Nephron progenitor cell (in vitro differentiated cells): ENCODE results near the gene BOC.

Source experiments
- DNase-seq: peaks from one replicate; pipeline ENCODE4 v3.0.0; 2021
- H3K27ac Mint-ChIP-seq: 2 replicates; pipeline ENCODE4 v1.8.0; 2021; ENCODE audit warnings: mild to moderate bottlenecking, moderate library complexity, mixed read lengths
- H3K27me3 Mint-ChIP-seq: 2 replicates; pipeline ENCODE4 v1.8.0; 2021; ENCODE audit warnings: mild to moderate bottlenecking, low read depth, mixed read lengths; ENCODE audit not compliant: poor library complexity
- H3K36me3 Mint-ChIP-seq: 2 replicates; pipeline ENCODE4 v1.8.0; 2021; ENCODE audit warnings: low read depth, mixed read lengths
- H3K4me1 Mint-ChIP-seq: 2 replicates; pipeline ENCODE4 v1.8.0; 2021; ENCODE audit warnings: mixed read lengths
- H3K4me3 Mint-ChIP-seq: 2 replicates; pipeline ENCODE4 v1.8.0; 2021; ENCODE audit warnings: mild to moderate bottlenecking, moderate library complexity, mixed read lengths
- H3K9me3 Mint-ChIP-seq: 2 replicates; pipeline ENCODE4 v1.8.0; 2021; ENCODE audit warnings: mild to moderate bottlenecking, moderate library complexity, mixed read lengths
- CTCF ChIP-seq: fragments of 200-600 bp; sonication (generic); IDR thresholded peaks from 2 replicates; pipeline ENCODE4 v1.5.0; 2021; ENCODE audit warnings: antibody characterized with exemption

BOC gene

DNA sequence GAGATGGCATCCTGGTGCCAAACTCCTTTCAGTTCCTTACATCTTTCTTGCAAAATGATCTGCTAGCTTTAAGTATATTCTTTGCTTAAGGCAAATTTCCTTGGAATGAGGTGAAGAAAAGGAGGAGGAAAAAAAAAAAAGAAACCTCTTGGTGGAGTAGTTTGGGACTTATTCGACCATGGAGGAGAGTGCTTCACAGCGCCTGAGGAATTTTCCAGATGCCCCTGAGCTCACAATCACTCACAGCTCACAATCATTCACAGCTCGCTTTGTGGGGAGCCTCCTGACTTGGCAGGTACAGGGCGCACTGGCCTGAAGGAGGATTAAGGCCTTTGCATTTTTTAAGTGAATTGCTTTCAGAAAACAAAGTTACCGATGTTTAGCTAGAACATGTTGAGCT is 53.9 kb downstream of the BOC start:
- Mint-ChIP-seq H3K9me3 (no peaks in the 10 kb centered on the region), H3K4me1 (peaks cover 97% of the 10 kb centered on the region), H3K27me3 (peaks cover 7% of the 10 kb centered on the region), H3K36me3 (peaks cover 78% of the 10 kb centered on the region), H3K27ac (peak overlapping the region; percentile 62), H3K4me3 (peak overlapping the region; percentile 24)
- no peak for TF ChIP-seq CTCF
- DNase-seq, result no peak

- TF ChIP-seq CTCF, result no peak
- Mint-ChIP-seq H3K27ac (peak overlapping the region; percentile 62), H3K9me3 (no peaks in the 10 kb centered on the region), H3K36me3 (peaks cover 75% of the 10 kb centered on the region), H3K4me3 (peak overlapping the region; percentile 18), H3K4me1 (peaks cover 87% of the 10 kb centered on the region), H3K27me3 (peaks cover 7% of the 10 kb centered on the region)
- DNase-seq, result no peak
Measured at GRCh38 chr3:113266738-113267137, 55.4 kb downstream of the BOC start.

DNA sequence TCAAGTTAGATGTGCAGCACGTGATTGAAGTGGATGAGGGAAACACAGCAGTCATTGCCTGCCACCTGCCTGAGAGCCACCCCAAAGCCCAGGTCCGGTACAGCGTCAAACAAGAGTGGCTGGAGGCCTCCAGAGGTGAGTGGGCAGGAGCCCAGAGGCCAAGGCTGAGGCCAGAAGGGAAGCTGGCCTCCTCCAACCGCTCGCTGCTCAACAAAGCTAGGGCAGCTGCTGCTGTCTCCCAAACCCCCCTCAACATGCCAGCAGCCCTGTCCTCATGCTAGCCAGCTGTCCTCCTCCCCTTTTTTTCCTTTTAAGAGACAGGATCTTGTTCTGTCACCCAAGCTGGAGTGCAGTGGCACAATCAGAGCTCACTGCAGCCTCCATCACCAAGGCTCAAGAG is 57.0 kb downstream of the BOC start:
- Mint-ChIP-seq H3K27me3 (peaks cover 7% of the 10 kb centered on the region), H3K27ac (peak overlapping the region; percentile 98), H3K9me3 (no peaks in the 10 kb centered on the region), H3K4me1 (peaks cover 85% of the 10 kb centered on the region), H3K4me3 (no peak overlapping the region), H3K36me3 (peaks cover 80% of the 10 kb centered on the region)
- DNase-seq, result no peak
- TF ChIP-seq CTCF, result no peak

DNA sequence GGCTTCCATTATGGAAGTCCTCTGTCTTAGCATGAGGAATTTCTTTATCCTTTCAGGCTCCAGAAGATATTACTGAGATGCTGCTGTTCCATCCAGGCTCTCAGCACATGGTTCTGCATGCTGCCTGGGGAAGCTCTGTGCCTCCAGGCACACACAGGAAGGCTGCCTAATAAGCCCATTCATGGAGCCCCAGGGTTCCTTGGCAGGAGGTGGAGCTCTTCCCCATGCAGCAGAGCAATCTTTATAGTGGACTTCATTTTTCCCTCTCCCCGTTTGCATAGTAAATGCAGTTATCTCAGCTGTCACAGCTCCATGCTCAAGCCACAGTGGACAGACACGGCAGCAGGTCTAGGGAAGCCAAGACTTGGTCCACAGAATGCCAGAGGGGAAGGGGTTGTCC is 57.6 kb downstream of the BOC start:
- H3K4me1 Mint-ChIP-seq, result peaks cover 85% of the 10 kb centered on the region
- no peak for TF ChIP-seq CTCF
- peaks cover 7% of the 10 kb centered on the region for H3K27me3 Mint-ChIP-seq
- peaks cover 86% of the 10 kb centered on the region for H3K36me3 Mint-ChIP-seq
- DNase-seq, result no peak
- no peak overlapping the region for H3K4me3 Mint-ChIP-seq
- no peaks in the 10 kb centered on the region for H3K9me3 Mint-ChIP-seq
- peak overlapping the region; percentile 85 for H3K27ac Mint-ChIP-seq

- H3K27me3 Mint-ChIP-seq, result peaks cover 7% of the 10 kb centered on the region
- no peaks in the 10 kb centered on the region for H3K9me3 Mint-ChIP-seq
- H3K4me3 Mint-ChIP-seq, result no peak overlapping the region
- TF ChIP-seq CTCF, result no peak
- peak overlapping the region; percentile 75 for H3K27ac Mint-ChIP-seq
- peaks cover 93% of the 10 kb centered on the region for H3K36me3 Mint-ChIP-seq
- H3K4me1 Mint-ChIP-seq, result peaks cover 85% of the 10 kb centered on the region
- DNase-seq, result no peak
Measured at GRCh38 chr3:113269661-113270060, 58.3 kb downstream of the BOC start.

- H3K9me3 Mint-ChIP-seq, result no peaks in the 10 kb centered on the region
- TF ChIP-seq CTCF, result no peak
- peaks cover 7% of the 10 kb centered on the region for H3K27me3 Mint-ChIP-seq
- H3K4me3 Mint-ChIP-seq, result no peak overlapping the region
- H3K36me3 Mint-ChIP-seq, result peaks cover 95% of the 10 kb centered on the region
- no peak for DNase-seq
- H3K27ac Mint-ChIP-seq, result peak overlapping the region; percentile 75
- peaks cover 85% of the 10 kb centered on the region for H3K4me1 Mint-ChIP-seq
Measured at GRCh38 chr3:113270068-113270467, 58.7 kb downstream of the BOC start.
